Astrocyte of the spinal cord (primary cell): Measurements from ENCODE around the gene RAPGEF3.

Experiments
- DNase-seq: peaks from one replicate; pipeline ENCODE4 v3.0.0; 2011; ENCODE audit warnings: low read depth, low spot score
- H3K4me3 ChIP-seq: 2 replicates; pipeline ENCODE4 v1.5.1; 2011; ENCODE audit warnings: low read depth, mild to moderate bottlenecking, low read length, moderate library complexity
- CTCF ChIP-seq: IDR thresholded peaks from 2 replicates; pipeline ENCODE4 v1.5.1; 2012; ENCODE audit warnings: low read depth, mild to moderate bottlenecking, low read length, inconsistent platforms
- in situ Hi-C: cut with HindIII; loops from 2 replicates; pipeline ENCODE4 v1.10.0; 2017; ENCODE audit warnings: low sequenced_read_pairs

RAPGEF3 gene

GRCh38 chr12:47758834-47759690 lies at the start of gene RAPGEF3:
RAPGEF3 (minus strand) TSS chr12:47758880; CDS start chr12:47758556, 324 bp downstream.
- DNase-seq, result peak; percentile 83
- H3K4me3 ChIP-seq, result peak within 1 kb of the TSS; percentile 53
- in situ Hi-C loops, result no loop called here
- TF ChIP-seq CTCF, result peak; percentile 63

GRCh38 chr12:47808050-47808449 lies 49.4 kb upstream of the RAPGEF3 start:
- in situ Hi-C loops, result no loop called here
- TF ChIP-seq CTCF, result peak; percentile 3
- no peak overlapping the region for H3K4me3 ChIP-seq
- DNase-seq, result peak; percentile 65

- in situ Hi-C loops, result no loop called here
These were observed 48.7 kb upstream of the RAPGEF3 start for GRCh38 chr12:47807338-47807737.

GRCh38 chr12:47805417-47805816 lies 46.7 kb upstream of the RAPGEF3 start:
- H3K4me3 ChIP-seq, result no peak overlapping the region
- no peak for TF ChIP-seq CTCF
- in situ Hi-C loops, result no loop called here
- peak; percentile 34 for DNase-seq

More at GRCh38 chr12:47807338-47807737, 48.7 kb upstream of the RAPGEF3 start:
- no peak for DNase-seq
- H3K4me3 ChIP-seq, result no peak overlapping the region
- no peak for TF ChIP-seq CTCF

GRCh38 chr12:47804171-47804570 lies 45.5 kb upstream of the RAPGEF3 start:
- in situ Hi-C loops, result no loop called here
- DNase-seq, result no peak
- no peak overlapping the region for H3K4me3 ChIP-seq
- no peak for TF ChIP-seq CTCF

- DNase-seq, result no peak
- no peak overlapping the region for H3K4me3 ChIP-seq
- no peak for TF ChIP-seq CTCF
- in situ Hi-C loops, result no loop called here
These were observed 44.7 kb upstream of the RAPGEF3 start for GRCh38 chr12:47803191-47803875.
